Measurements from ENCODE around the gene ZBTB20. TPM values are rescaled to one million over a fixed set of nuclear protein-coding genes. Genes with fewer than 3 reads are reported as not detected.

The ZBTB20 gene
- total RNA-seq, 4 donors from 2014 or later, result 69.9 to 112 (median 80.8) TPM

- Histone ChIP-seq H3K27me3 (no peaks in the 10 kb centered on the region), H3K4me3 (no peak overlapping the region), H3K36me3 (peaks cover 0 to 27% (median 0%) of the 10 kb centered on the region in 4 donors), H3K9me3 (no peaks in the 10 kb centered on the region), H3K4me1 (peaks cover 34 to 67% (median 61%) of the 10 kb centered on the region in 4 donors), H3K27ac (replicated peaks in 1 of 4) (peak overlapping the region in 3 of 4 donors; percentile 10 to 43 (median 20))
- TF ChIP-seq POLR2A (IDR thresholded peaks at IDR 0.05; ENCODE audit: low read depth) (no peak), POLR2AphosphoS5 (IDR thresholded peaks at IDR 0.05) (peak in 1 of 2 donors; percentile 11)
- intact Hi-C loops (cut with DNase I), result no loop called here
- 77% methylated on average over 9 of the region's 9 CpGs for WGBS
- DNase-seq (ENCODE audit: extremely low spot score), result no peak
These were observed 771.3 kb downstream of the ZBTB20 start for GRCh38 chr3:114375608-114376421.

- intact Hi-C loops (cut with DNase I), result no loop called here
- no peaks in the 10 kb centered on the region for H3K9me3 ChIP-seq
- H3K4me3 ChIP-seq, result no peak overlapping the region
- peak overlapping the region in 1 of 4 donors; percentile 20 for H3K27ac ChIP-seq (replicated peaks in 1 of 4)
- H3K27me3 ChIP-seq, result no peaks in the 10 kb centered on the region
- peaks cover 0 to 19% (median 0%) of the 10 kb centered on the region in 4 donors for H3K36me3 ChIP-seq
- WGBS, result 41% methylated on average over 2 of the region's 2 CpGs
- DNase-seq (ENCODE audit: extremely low spot score), result no peak
- TF ChIP-seq EP300 (IDR thresholded peaks at IDR 0.05) (no peak), CTCF (IDR thresholded peaks at IDR 0.05) (no peak), POLR2A (IDR thresholded peaks at IDR 0.05; ENCODE audit: low read depth) (no peak), POLR2AphosphoS5 (IDR thresholded peaks at IDR 0.05) (no peak)
- H3K4me1 ChIP-seq, result peaks cover 22 to 61% (median 55%) of the 10 kb centered on the region in 4 donors
These were observed 772.6 kb downstream of the ZBTB20 start for GRCh38 chr3:114374433-114374990.

- no peak overlapping the region for H3K27ac ChIP-seq (replicated peaks in 1 of 4)
- no peak for DNase-seq (ENCODE audit: extremely low spot score)
- H3K36me3 ChIP-seq, result peaks cover 0 to 7% (median 0%) of the 10 kb centered on the region in 4 donors
- intact Hi-C loops (cut with DNase I), result no loop called here
- no peaks in the 10 kb centered on the region for H3K27me3 ChIP-seq
- peaks cover 18 to 48% (median 37%) of the 10 kb centered on the region in 4 donors for H3K4me1 ChIP-seq
- TF ChIP-seq POLR2AphosphoS5 (IDR thresholded peaks at IDR 0.05) (no peak), EP300 (IDR thresholded peaks at IDR 0.05) (no peak), POLR2A (IDR thresholded peaks at IDR 0.05; ENCODE audit: low read depth) (no peak), CTCF (IDR thresholded peaks at IDR 0.05) (no peak)
- 92% methylated on average over 3 of the region's 3 CpGs for WGBS
- no peaks in the 10 kb centered on the region for H3K9me3 ChIP-seq
- H3K4me3 ChIP-seq, result no peak overlapping the region
These were observed 776.4 kb downstream of the ZBTB20 start for GRCh38 chr3:114370537-114371174.

- no peaks in the 10 kb centered on the region for H3K9me3 ChIP-seq
- H3K36me3 ChIP-seq, result no peaks in the 10 kb centered on the region
- TF ChIP-seq CTCF (IDR thresholded peaks at IDR 0.05) (no peak), POLR2A (IDR thresholded peaks at IDR 0.05; ENCODE audit: low read depth) (no peak), POLR2AphosphoS5 (IDR thresholded peaks at IDR 0.05) (no peak), EP300 (IDR thresholded peaks at IDR 0.05) (no peak)
- H3K4me1 ChIP-seq, result peaks cover 34 to 61% (median 48%) of the 10 kb centered on the region in 4 donors
- WGBS, result 69% methylated on average over 3 of the region's 3 CpGs
- no peaks in the 10 kb centered on the region for H3K27me3 ChIP-seq
- no peak overlapping the region for H3K27ac ChIP-seq (replicated peaks in 1 of 4)
- intact Hi-C loops (cut with DNase I), result loop anchor here (10.0 kb wide), 1 partner anchor 49 kb away; no protein-coding TSS in a partner anchor
- DNase-seq (ENCODE audit: extremely low spot score), result no peak
- no peak overlapping the region for H3K4me3 ChIP-seq
These were observed 781.2 kb downstream of the ZBTB20 start for GRCh38 chr3:114365909-114366308.

All from esophagus muscularis mucosa (tissue), 4 donors.